H7 (cell line): Measurements from ENCODE around the gene B4GAT1. TPM values are rescaled to one million over a fixed set of nuclear protein-coding genes. Genes with fewer than 3 reads are reported as not detected.
"Not testable (repeated sequence)": the region's sequence is repeated elsewhere in the genome, so short reads cannot be mapped to it uniquely, and the experiment has no call there.

ENCODE experiments used
- DNase-seq: peaks from one replicate; pipeline ENCODE4 v3.0.0; 2012
- H3K27me3 ChIP-seq: 2 replicates; pipeline ENCODE4 v1.6.0; 2011; ENCODE audit warnings: mild to moderate bottlenecking, low read length; ENCODE audit not compliant: control insufficient read depth, insufficient read depth
- H3K36me3 ChIP-seq: replicated peaks from 2 replicates; pipeline ENCODE4 v1.5.1; 2011; ENCODE audit warnings: low read length; ENCODE audit not compliant: control insufficient read depth, insufficient read depth
- H3K4me3 ChIP-seq: 2 replicates; pipeline ENCODE4 v1.5.1; 2011; ENCODE audit warnings: low read depth, mild to moderate bottlenecking, control low read depth, low read length, moderate library complexity; ENCODE audit not compliant: insufficient read depth
- total RNA-seq: library from RNA; depleted of rRNA; stranded (reverse); fragments of >200 nt; shearing (Covaris generic); gene quantifications from 2 replicates; pipeline ENCODE4 v1.2.3, GENCODE V29; 2014

Gene B4GAT1
- total RNA-seq, 1 experiment from 2014 or later = 41.6 TPM

DNA sequence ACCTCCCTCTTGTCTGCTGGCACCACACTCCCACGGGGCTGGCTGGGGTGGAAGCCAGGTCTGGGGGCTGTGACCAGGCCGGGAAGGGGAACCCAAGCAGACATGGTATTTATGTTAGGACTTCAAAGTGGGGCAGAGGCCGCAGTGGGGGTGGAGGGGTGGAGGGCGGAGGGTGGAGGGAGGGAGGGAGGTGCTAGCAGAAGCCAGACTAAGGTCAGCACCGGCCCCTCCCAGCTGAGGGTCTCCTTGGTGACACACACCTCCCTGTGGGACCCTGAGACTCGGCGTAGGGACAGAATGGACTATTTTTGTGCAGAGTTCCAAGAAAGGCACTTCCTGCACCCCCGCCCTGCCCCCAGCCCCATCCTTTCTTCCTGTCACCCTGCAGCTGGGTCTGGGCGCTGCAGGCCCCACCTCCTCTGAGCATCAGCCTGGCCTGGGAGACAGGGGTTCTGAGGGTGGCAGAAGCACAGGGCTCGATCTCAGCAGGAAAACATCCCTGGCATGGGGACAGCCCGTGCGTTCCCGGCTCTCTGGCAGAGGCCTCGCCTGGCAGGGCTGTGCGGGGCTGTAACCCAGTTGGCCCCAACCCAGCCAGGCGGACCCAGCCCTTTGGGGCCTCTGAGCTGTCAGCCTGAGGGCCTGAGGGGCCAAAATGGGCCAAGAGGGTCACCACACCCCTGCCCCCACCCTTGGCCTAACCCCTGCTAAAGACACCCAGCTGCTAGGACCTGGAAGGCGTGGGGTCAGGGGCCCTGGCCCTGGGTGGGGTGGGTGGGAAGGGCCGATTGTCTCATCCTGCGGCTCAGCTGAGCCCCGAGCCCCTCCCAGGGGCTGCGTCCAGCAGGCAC, 20.9 kb downstream of the B4GAT1 start:
- H3K36me3 ChIP-seq = no peaks in the 10 kb centered on the region
- H3K4me3 ChIP-seq = no peak overlapping the region
- H3K27me3 ChIP-seq = no peaks in the 10 kb centered on the region
- peak; percentile 57 for DNase-seq

DNA sequence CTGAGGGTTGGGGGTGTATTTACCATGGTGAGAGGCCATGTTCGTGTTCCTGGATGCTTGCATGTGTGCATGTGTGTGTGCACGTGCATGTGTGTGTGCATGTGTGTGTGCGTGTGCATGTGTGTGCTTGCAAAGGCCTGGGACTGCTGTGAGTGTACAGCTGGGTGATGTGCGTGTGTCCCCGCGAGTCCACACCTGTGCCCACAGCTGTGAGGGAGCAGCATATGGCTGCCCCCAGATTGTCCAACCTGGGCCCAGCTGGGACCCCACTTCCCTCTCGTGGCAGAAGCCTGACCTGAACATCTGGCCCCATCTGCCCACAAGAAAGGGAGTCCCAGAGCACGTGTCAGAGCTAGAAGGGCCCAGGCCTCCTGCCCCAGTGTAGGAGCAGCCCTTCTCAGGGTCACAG, 22.2 kb downstream of the B4GAT1 start:
- Histone ChIP-seq H3K4me3 (no peak overlapping the region), H3K27me3 (no peaks in the 10 kb centered on the region), H3K36me3 (no peaks in the 10 kb centered on the region)
- DNase-seq = no peak

DNA sequence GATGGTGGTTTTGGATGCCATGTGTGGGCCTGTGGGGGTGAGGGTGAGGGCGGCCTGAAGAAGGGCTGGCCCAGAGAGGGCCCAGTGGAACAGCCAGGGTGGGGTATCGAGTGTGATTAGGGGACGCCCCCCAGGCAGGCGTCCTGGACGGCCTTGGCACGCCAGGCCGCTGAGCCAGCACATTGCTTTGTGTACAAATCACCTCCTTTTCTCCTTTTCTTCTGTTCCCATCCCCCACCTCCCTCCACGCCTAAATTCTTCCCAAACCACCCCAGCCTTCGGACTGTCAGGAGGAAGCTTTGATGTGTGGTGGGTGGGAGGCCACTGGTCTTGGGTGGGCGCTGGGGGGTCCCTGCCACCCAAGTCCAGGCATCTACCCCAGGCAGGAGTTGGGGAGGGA, 22.8 kb downstream of the B4GAT1 start:
- no peak overlapping the region for H3K4me3 ChIP-seq
- no peaks in the 10 kb centered on the region for H3K36me3 ChIP-seq
- no peaks in the 10 kb centered on the region for H3K27me3 ChIP-seq
- peak; percentile 58 for DNase-seq

- no peak overlapping the region for H3K4me3 ChIP-seq
- no peaks in the 10 kb centered on the region for H3K27me3 ChIP-seq
- H3K36me3 ChIP-seq = no peaks in the 10 kb centered on the region
- DNase-seq = no peak
These were observed 23.7 kb downstream of the B4GAT1 start for GRCh38 chr11:66323684-66324083.

DNA sequence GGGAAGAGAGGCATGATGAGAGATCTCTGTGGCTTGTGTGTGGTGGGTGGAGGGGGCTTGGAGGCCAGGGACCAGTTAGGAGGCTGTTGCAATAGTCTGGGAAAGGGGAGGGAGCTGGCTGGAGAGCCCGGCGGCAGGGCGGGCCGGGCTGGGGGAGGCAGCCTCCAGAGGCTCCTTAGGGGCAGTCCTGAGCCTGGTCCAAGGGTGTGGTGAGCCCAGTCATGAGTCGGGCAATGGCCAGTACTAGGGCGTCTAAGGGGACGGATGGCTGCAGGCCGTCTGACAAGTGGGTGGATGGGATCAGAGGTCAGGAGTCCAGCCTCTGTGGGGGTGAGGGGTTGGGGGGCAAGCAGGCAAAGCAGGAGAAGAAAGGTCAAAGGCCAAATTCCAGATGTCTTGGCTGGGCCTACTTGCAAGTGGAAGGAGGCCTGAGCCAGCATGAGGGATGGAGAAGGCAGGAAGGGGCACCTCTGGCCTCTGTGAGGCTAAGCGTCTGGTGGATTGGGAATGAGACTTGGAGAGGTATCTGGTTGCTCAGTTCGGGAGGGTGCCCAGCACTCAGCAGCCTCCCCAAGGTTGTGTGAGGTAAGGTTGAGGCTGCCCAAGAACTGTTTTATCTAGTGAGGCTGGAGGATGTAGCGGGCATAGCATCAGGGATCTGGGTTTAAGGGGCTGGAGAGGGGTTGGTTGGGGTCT, 24.5 kb downstream of the B4GAT1 start:
- DNase-seq = no peak
- no peak overlapping the region for H3K4me3 ChIP-seq
- H3K27me3 ChIP-seq = no peaks in the 10 kb centered on the region
- no peaks in the 10 kb centered on the region for H3K36me3 ChIP-seq

DNA sequence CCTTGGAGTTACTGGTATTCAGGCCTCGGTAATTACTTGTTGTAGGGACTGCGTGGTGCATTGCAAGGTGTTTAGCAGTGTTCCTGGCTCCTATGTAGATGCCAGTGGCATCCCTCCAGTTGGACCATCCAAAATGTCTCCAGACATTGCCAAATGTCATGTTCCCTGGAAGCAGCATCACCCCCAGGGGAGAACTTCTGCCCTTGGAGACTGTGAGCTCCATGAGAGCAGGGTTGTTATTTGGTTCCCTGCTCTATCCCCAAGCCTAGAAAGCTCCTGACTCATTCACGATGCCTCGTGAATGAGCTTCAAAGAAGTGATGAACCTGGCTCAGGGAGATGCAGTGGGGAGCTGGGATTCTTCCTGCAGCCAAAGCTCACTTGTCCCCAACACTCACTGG, 25.8 kb downstream of the B4GAT1 start:
- DNase-seq = no peak

DNA sequence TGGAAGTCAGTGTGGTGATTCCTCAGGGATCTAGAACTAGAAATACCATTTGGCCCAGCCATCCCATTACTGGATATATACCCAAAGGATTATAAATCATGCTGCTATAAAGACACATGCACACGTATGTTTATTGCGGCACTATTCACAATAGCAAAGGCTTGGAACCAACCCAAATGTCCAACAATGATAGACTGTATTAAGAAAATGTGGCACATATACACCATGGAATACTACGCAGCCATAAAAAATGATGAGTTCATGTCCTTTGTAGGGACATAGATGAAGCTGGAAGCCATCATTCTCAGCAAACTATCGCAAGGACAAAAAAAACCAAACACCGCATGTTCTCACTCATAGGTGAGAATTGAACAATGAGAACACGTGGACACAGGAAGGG, 26.7 kb downstream of the B4GAT1 start:
- not testable (repeated sequence) for H3K36me3 ChIP-seq, H3K4me3 ChIP-seq, DNase-seq, H3K27me3 ChIP-seq

More for the DNA sequence above, 25.8 kb downstream of the B4GAT1 start:
- H3K4me3 ChIP-seq = no peak overlapping the region
- no peaks in the 10 kb centered on the region for H3K36me3 ChIP-seq
- H3K27me3 ChIP-seq = no peaks in the 10 kb centered on the region

DNA sequence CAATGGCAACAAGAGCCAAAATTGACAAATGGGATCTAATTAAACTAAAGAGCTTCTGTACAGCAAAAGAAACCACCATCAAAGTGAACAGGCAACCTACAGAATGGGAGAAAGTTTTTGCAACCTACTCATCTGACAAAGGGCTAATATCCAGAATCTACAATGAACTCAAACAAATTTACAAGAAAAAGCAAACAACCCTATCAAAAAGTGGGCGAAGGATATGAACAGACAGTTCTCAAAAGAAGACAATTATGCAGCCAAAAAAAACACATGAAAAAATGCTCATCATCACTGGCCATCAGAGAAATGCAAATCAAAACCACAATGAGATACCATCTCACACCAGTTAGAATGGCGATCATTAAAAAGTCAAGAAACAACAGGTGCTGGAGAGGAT, 27.1 kb downstream of the B4GAT1 start:
- H3K4me3 ChIP-seq, H3K27me3 ChIP-seq, DNase-seq, H3K36me3 ChIP-seq: not testable (repeated sequence)

- H3K4me3 ChIP-seq = no peak overlapping the region
- no peak for DNase-seq
- no peaks in the 10 kb centered on the region for H3K27me3 ChIP-seq
- no peaks in the 10 kb centered on the region for H3K36me3 ChIP-seq
These were observed 28.8 kb downstream of the B4GAT1 start for GRCh38 chr11:66318600-66318970.

DNA sequence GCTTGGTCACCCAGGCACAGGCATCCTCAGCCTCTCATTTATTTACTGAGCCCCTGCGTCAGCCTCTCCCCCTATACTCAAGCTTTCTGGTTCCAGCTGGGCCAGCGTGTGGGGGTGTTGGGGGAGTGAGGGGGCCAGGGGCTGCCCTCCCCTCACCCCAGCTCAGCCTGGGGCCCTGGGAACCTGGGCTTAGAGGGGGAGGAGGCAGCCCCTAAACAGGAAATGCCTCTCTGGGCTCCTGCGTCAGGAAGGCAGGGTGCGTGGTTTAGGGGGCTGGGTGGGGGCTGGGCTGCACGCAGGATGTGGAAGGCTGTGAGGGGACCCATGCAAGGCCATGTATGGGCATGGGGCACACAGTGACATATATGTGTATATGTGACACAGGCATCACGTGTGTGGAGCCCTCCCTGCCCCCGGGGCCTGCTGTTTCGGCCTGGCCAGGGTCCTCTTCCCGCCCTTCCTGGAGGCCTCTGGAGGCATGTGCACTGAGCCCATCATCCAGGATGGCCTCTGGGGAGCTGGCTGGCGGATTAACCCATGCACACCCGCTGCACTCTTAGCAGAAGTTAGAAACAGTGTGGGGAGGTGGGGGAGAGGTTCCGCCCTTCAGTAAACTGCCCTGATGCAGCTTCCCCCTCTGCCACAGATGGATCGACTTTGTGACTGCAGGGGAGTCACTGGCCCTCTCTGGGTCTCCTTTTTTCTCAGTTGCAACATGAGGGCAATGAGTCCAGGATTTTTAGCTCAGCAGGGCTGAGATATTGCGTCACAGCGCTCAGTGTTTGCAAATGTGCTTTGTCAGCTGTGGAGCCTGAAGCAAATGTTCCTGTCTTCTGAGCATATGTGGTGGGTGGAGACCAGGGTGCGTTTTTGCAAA, 29.5 kb downstream of the B4GAT1 start:
- no peaks in the 10 kb centered on the region for H3K36me3 ChIP-seq
- DNase-seq = peak; percentile 77
- H3K4me3 ChIP-seq = no peak overlapping the region
- no peaks in the 10 kb centered on the region for H3K27me3 ChIP-seq

- no peaks in the 10 kb centered on the region for H3K27me3 ChIP-seq
- peak; percentile 73 for DNase-seq
These were observed 30.1 kb downstream of the B4GAT1 start for GRCh38 chr11:66317322-66317722.

DNA sequence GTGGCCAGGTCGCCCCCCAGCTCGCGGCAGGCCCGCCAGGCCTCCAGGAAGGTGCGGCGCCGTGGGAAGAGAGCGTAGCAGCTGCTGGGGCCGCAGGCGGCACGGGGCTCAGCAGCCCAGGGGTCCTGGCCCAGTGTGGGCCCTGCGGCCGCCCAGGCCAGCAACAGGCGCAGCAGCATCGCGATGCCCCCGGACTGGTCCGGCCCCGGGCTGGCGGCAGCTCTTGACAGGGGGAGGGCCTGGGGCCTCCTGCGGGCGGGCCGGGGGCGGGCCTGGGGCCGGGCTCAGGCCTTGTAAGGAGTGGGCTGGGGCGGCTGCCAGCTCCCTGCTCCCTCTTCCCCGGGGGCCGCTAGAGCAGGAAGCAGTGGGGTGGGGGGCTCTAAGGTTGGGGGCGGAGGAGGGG, 30.6 kb downstream of the B4GAT1 start, which contains the start of gene CD248:
Gene CD248 (minus strand): TSS at position 196 of the 403 bp plus-strand sequence. CDS start 17 bp downstream, at position 179.
- H3K4me3 ChIP-seq = peak within 1 kb of the TSS; percentile 21; the same call in 1 of the 2 replicates
- no peaks in the 10 kb centered on the region for H3K27me3 ChIP-seq
- H3K36me3 ChIP-seq = no peaks in the 10 kb centered on the region
- DNase-seq = peak; percentile 92

More at GRCh38 chr11:66317322-66317722, 30.1 kb downstream of the B4GAT1 start:
- no peaks in the 10 kb centered on the region for H3K36me3 ChIP-seq
- H3K4me3 ChIP-seq = peak overlapping the region; percentile 21; the same call in 1 of the 2 replicates

DNA sequence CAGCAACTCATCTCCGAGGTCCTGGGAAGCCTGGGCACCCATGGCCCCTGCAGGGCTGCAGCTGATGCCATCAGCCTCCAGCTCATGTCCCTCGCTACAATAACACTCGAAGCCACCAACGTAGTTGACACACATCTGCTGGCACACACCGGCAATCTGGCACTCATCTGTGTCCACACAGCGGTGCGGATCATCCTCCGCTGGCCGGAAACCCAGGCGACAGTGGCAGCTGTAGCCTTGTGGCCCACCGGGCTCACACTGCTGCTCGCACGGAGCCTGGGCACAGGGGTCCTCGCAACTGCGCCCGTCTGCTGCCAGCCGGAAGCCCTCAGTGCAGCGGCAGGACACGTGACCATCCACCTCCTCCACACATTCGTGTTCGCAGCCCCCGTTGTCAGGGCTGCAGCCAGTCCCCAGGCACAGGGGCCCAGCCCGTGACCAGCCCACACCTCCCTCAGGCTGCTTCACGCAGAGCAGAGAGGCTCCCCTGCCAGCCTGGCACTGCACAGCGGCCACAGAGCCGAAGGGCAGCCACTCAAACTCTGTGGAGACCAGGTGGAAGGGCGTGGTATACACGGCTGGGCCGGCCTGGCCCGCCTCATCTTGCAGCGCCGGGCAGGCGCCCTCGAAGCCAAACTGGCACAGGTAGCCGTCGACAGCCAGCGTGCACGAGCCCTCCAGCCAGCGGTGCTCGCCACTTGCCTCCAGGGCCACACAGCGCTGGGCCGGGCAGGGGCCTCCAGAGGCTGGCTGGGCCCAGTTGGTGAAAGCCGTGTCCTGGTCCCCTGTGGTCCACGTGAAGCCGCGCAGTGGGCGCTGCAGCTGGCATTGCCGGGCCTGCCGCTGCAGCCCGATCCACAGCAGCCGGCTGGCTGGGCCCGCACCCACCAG, 31.3 kb downstream of the B4GAT1 start:
- no peak for DNase-seq
- H3K4me3 ChIP-seq = no peak overlapping the region
- no peaks in the 10 kb centered on the region for H3K27me3 ChIP-seq
- no peaks in the 10 kb centered on the region for H3K36me3 ChIP-seq
